GM18519 (cell line): ENCODE measurements around the gene TTLL5.
"Not testable (repeated sequence)": the region's sequence is repeated elsewhere in the genome, so short reads cannot be mapped to it uniquely, and the experiment has no call there.

Experiments
- ATAC-seq: cut with Tn5 transposase; IDR thresholded peaks from one replicate; pipeline ENCODE4 v1.9.1; 2021; ENCODE audit warnings: mild to moderate bottlenecking, moderate library complexity; ENCODE audit not compliant: unreplicated experiment, low FRiP score

Gene TTLL5

GRCh38 chr14:75825147-75825592, 164.1 kb downstream of the TTLL5 start:
- no peak for ATAC-seq

DNA sequence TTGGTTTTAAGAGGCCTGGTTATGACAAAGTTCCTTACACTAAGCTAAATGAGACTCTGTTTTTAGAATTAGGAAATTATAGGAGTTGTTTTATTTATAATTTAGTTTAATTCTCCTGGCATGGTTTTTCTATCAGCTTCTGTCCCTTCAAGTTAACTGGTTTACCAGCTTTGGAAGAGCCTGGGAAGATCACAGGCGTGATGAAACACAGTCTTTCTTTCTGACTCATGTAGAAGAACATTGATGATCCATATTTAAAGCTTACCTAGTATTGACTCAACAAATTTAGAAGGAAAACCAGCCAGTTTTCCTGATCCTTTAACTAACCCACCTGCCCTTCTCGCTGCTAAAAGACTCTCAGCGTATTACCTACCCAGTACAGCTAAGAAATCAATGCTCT, 165.6 kb downstream of the TTLL5 start:
- no peak for ATAC-seq

GRCh38 chr14:75827331-75827730, 166.3 kb downstream of the TTLL5 start:
- no peak for ATAC-seq

DNA sequence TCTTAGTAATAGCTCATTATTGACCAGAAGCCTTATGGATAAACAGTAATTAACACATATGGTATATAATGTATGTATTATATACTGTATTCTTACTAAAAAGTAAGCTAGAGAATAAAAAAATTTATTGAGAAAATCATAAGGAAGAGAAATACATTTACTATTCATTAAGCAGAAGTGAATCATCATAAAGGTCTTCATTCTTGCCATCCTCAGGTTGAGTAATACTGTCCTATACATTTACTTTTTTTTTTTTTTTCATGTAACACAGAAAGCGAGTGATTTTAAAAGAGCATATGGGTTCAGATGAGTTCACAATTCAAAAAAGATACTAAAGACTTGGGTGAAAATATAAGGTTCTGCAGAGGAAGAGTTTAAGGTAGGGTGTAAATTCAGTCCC, 168.3 kb downstream of the TTLL5 start:
- ATAC-seq, result no peak

DNA sequence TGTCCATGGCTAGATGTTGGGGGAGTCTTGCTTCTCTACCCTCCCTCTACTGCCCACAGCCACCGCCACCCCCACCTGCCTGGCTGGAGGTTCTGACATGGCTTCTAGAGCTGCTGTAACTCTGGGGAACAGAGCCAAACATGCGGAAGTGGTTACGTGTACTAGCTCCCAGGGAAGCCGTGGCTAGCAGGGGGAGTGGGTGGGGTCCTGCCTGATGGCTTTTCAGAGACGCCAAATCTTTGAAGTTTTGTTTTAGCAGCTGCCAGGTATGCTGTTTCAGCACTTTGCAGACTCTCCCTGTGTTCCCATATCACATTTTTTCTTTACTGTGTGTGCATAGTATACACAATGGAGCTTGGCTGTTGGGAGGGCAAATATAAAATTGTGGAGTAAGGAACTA, 170.4 kb downstream of the TTLL5 start:
- no peak for ATAC-seq

- no peak for ATAC-seq
These were observed 170.9 kb downstream of the TTLL5 start for GRCh38 chr14:75831952-75832351.

DNA sequence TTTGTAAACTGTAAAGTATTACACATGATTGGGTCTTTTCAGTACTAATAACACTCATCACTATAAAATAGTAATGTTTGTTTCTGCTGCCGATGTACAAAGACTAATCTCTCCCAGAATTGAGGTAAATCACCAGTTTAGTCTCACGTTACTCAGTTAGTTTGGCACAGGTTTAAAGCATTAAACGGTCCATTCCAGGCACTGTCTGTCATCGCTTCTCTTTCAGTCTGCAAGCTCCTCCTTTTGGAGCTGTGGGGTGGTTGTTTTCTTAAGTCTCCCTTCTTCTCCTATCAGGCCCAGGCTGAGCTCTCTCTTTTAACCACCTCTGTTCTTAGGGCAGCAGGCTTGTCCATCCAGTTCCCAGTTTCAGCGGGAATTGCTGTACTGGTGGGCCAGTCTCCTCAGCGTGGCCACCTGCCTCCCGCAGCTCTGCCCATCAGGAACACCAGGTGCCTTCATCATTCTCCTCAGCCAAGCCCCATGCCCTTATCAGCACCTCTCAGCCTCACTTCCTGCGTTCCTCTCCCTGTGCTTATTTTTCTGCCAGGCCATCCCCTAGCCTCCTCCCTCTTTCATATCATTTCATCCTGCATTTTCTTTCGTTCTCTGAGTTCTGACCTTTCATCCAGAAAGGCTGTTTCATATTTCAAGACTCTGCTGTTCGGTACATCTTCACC, 171.7 kb downstream of the TTLL5 start:
- no peak for ATAC-seq

DNA sequence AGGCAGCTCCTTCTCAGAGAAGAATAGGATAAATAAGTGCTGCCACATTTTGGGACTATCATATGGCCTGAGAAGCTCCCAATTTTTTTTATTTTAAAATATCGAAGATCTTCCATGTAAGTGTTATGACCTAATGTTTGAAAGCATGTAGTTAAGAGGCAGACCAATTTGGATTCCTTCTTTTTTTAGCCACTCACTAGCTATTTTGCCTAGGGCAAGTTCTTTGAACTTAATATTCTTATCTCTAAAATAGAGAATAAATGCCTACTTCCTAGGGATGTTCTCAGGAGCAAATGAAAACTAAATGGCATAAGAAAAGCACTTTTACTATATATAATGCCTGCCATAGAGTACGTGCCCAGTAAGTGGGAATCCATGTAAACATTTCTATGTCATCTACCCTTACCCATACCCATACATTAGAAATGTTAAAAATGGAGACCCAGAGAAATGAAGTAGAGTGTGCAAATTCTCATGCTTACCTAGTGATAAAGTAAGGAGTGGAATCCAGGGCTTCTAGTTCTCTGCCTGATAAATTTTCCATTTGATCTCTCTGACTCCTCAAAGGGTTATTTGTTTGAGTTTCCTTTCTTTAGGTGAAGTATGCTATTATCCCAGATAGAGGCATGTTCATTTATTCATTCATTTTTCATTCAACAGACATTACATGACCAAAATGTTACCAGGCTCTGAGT, 172.4 kb downstream of the TTLL5 start:
- ATAC-seq, result no peak

DNA sequence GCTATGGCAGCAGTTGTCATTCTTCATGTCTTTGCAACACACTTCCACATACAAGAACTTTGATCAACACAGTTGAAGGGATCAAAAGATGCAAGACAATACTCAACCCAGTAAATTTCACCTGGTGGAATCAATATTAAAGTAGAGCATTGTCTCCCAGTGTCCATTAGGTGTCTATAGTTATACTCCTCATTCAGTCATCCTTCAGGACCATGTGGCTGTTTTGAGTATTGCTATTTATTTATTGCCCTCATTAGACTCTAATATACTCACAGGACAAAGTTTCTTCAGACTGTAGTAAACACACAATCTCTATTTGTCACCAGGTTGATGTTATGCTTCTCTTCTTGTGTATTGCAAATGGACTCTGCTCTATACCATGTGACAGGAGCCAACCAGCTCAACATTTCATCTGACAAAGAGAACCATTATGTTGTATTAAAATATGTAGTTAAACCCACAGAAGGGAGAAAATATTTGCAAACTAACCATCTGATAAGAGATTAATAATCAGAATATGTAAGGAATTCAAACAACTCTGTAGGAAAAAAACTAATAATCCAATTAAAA, 174.2 kb downstream of the TTLL5 start:
- no peak for ATAC-seq

DNA sequence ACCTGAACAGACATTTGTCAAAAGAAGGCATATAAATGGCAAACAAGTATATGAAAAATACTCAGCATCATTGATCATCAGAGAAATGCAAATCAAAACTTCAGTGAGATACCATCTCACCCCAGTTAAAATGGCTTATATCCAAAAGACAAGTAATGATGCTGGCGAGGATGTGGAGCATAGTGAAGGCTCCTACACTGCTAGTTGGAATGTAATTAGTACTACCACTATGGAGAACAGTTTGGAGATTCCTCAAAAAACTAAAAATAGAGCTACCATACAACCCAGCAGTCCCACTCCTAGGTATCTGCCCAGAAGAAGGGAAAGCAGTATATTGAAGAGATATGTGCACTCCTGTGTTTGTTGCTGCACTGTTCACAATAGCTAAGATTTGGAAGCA, 174.7 kb downstream of the TTLL5 start:
- ATAC-seq, result no peak

- ATAC-seq, result no peak
These were observed 176.2 kb downstream of the TTLL5 start for GRCh38 chr14:75837151-75837787.

DNA sequence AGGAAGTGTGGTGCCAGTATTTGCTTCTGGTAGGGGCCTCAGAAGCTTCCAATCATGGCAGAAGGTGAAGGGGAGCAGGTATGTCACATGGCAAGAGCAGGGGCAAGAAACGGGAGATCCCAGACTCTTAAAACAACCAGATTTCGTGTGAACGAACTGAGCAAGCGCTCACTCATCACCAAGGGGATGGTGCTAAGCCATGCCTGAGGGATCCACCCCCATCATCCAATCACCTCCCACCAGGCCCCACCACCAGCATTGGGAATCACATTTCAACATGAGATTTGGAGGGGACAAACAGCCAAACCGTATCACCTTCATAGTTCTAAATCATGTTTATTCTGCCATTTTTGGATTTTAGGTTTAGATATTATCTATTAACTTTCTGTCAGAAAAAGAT, 179.9 kb downstream of the TTLL5 start:
- no peak for ATAC-seq

GRCh38 chr14:75842551-75842950, 181.5 kb downstream of the TTLL5 start:
- no peak for ATAC-seq

- ATAC-seq, result no peak
These were observed 183.4 kb downstream of the TTLL5 start for GRCh38 chr14:75844486-75844885.

- ATAC-seq, result no peak
These were observed 184.2 kb downstream of the TTLL5 start for GRCh38 chr14:75845136-75845804.

- ATAC-seq, result not testable (repeated sequence)
These were observed 185.6 kb downstream of the TTLL5 start for GRCh38 chr14:75846694-75847093.

DNA sequence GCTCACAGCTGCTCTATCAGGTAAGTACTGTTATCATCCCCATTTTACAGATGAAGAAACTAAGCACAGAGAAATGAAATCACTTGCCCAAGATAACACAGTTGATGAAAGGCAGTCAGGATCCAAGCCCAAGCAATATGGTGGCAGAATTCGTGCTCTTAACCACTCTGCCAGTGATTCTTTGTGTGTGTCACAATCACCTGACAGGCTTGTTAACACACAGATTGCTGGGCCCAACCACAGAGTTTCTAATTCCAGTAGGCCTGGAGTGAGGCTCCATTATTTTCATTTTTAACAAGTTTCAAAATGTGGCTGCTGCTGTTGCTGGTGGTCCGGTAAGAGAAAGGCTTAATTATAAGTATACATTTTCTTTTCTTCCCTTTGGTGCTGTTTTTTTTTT, 186.5 kb downstream of the TTLL5 start:
- ATAC-seq, result no peak

GRCh38 chr14:75848167-75848913, 187.3 kb downstream of the TTLL5 start:
- ATAC-seq, result no peak

DNA sequence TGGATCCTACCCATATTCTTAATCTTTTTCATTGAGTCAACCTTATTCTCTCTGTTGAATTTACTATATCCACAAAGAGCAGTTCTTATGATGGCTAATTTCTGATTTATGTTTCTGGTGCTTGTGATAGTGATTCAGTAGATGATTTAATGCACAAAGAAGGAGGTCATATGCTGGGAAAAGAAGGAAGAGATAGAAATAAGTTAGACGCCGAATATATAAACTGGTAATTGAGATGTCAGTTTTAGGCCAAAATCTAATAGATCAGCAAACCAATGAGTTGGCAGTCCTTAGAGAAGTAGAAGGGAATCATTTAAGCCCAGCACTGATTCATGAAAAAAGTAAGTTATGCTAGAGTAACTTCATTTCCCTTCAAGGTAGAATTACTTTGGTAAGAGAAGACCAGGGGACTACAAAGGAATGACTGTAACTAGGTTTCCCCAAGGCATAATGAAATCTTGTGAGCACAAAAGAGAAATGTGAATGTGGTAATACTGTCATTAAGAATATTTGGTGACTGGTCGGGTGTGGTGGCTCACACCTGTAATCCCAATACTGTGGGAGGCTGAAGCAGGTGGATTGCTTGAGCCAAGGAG, 188.4 kb downstream of the TTLL5 start:
- ATAC-seq, result no peak

DNA sequence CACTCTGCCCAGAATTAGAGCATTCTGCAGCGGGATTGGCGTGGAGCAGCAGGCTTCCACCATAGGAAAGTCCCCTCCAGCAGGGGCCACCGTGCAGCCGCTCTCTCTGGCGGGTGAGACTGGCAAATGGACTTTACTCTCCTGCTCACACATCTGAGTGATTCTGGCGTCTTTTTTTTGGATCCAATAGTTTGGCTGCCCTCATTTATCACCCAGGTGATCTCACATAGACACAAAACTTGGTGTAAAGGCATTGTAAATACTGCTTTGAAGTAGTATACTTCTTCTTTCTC, 190.5 kb downstream of the TTLL5 start:
- no peak for ATAC-seq
